SK-N-SH treated with all-trans-retinoic acid at 6 μM for 48 hours (cell line): ENCODE data around the gene CACNA1D.

ENCODE experiments used
- ATAC-seq: fragments of 200-7000 bp; cut with Tn5 transposase; 3 replicates; pipeline ENCODE4 v1.9.1; 2020; ENCODE audit warnings: mild to moderate bottlenecking, moderate library complexity
- ARNTL ChIP-seq: fragments of 450-650 bp; formaldehyde crosslinking; IDR thresholded peaks from 2 replicates; pipeline ENCODE4 v1.5.0; 2020; ENCODE audit warnings: low read depth, mild to moderate bottlenecking, moderate library complexity, borderline replicate concordance
- BACH2 ChIP-seq: fragments of 250-450 bp; sonication (Bioruptor Pico); IDR thresholded peaks from 2 replicates; pipeline ENCODE4 v1.9.0; 2021; ENCODE audit warnings: mild to moderate bottlenecking, borderline replicate concordance
- CSDC2 ChIP-seq: fragments of 250-450 bp; sonication (Bioruptor Pico); IDR thresholded peaks from 2 replicates; pipeline ENCODE4 v1.5.0; 2020; ENCODE audit warnings: mild to moderate bottlenecking, moderate library complexity
- ESRRG ChIP-seq: fragments of 250-450 bp; sonication (Bioruptor Pico); IDR thresholded peaks from 2 replicates; pipeline ENCODE4 v1.6.1; 2021; ENCODE audit warnings: mild to moderate bottlenecking
- GLIS3 ChIP-seq: fragments of 250-450 bp; sonication (Bioruptor Pico); IDR thresholded peaks from 2 replicates; pipeline ENCODE4 v1.5.0; 2020; ENCODE audit warnings: mild to moderate bottlenecking, moderate library complexity
- ISL1 ChIP-seq: fragments of 250-450 bp; sonication (Bioruptor Pico); IDR thresholded peaks from 2 replicates; pipeline ENCODE4 v2.1.2; 2022; ENCODE audit warnings: mild to moderate bottlenecking, moderate library complexity
- OSR1 ChIP-seq: fragments of 250-450 bp; sonication (Bioruptor Pico); IDR thresholded peaks from 2 replicates; pipeline ENCODE4 v1.8.0; 2022; ENCODE audit warnings: moderate library complexity, mild to moderate bottlenecking, inconsistent platforms
- PATZ1 ChIP-seq: fragments of 250-450 bp; sonication (Bioruptor Pico); IDR thresholded peaks from 2 replicates; pipeline ENCODE4 v1.8.0; 2020; ENCODE audit warnings: mild to moderate bottlenecking, moderate library complexity, borderline replicate concordance
- POU6F1 ChIP-seq: fragments of 250-450 bp; sonication (Bioruptor Pico); IDR thresholded peaks from 2 replicates; pipeline ENCODE4 v1.8.0; 2021; ENCODE audit warnings: low read depth, mild to moderate bottlenecking, moderate library complexity, borderline replicate concordance
- PPARA ChIP-seq: fragments of 250-450 bp; sonication (Bioruptor Pico); IDR thresholded peaks from 2 replicates; pipeline ENCODE4 v1.5.0; 2020; ENCODE audit warnings: mild to moderate bottlenecking, borderline replicate concordance
- RARB ChIP-seq: fragments of 250-450 bp; sonication (Bioruptor Pico); IDR thresholded peaks from 2 replicates; pipeline ENCODE4 v1.8.0; 2021; ENCODE audit warnings: mild to moderate bottlenecking, moderate library complexity
- SNAI2 ChIP-seq: fragments of 250-450 bp; sonication (Bioruptor Pico); IDR thresholded peaks from 2 replicates; pipeline ENCODE4 v1.5.0; 2020; ENCODE audit warnings: mild to moderate bottlenecking, moderate library complexity
- TCF4 ChIP-seq: fragments of 250-450 bp; sonication (Bioruptor Pico); IDR thresholded peaks from 2 replicates; pipeline ENCODE4 v1.8.0; 2021; ENCODE audit warnings: mild to moderate bottlenecking, moderate library complexity, borderline replicate concordance
- TOX ChIP-seq: fragments of 250-450 bp; sonication (Bioruptor Pico); IDR thresholded peaks from 2 replicates; pipeline ENCODE4 v1.8.0; 2021; ENCODE audit warnings: mild to moderate bottlenecking, moderate library complexity, borderline replicate concordance
- TSHZ2 ChIP-seq: fragments of 250-450 bp; sonication (Bioruptor Pico); IDR thresholded peaks from 2 replicates; pipeline ENCODE4 v1.5.0; 2020; ENCODE audit warnings: mild to moderate bottlenecking, moderate library complexity
- ZC3H10 ChIP-seq: fragments of 250-450 bp; sonication (Bioruptor Pico); IDR thresholded peaks from 2 replicates; pipeline ENCODE4 v1.5.1; 2021; ENCODE audit warnings: mild to moderate bottlenecking, moderate library complexity
- ZFP3 ChIP-seq: fragments of 250-450 bp; sonication (Bioruptor Pico); IDR thresholded peaks from 2 replicates; pipeline ENCODE4 v1.5.0; 2020; ENCODE audit warnings: mild to moderate bottlenecking, moderate library complexity
- ZFP30 ChIP-seq: fragments of 450-650 bp; formaldehyde crosslinking; IDR thresholded peaks from 2 replicates; pipeline ENCODE4 v1.5.0; 2022; ENCODE audit warnings: mild to moderate bottlenecking, moderate library complexity
- ZNF565 ChIP-seq: fragments of 450-650 bp; formaldehyde crosslinking; conservative IDR thresholded peaks from 2 replicates; pipeline ENCODE4 v1.5.0; 2020; ENCODE audit warnings: low read depth, mild to moderate bottlenecking, moderate library complexity
- ZNF70 ChIP-seq: fragments of 450-650 bp; formaldehyde crosslinking; IDR thresholded peaks from 2 replicates; pipeline ENCODE4 v1.5.0; 2020; ENCODE audit warnings: mild to moderate bottlenecking, moderate library complexity
- ZNF8 ChIP-seq: fragments of 450-650 bp; formaldehyde crosslinking; IDR thresholded peaks from 2 replicates; pipeline ENCODE4 v1.5.0; 2020; ENCODE audit warnings: mild to moderate bottlenecking, moderate library complexity

CACNA1D gene

GRCh38 chr3:53703630-53704362 lies 209.4 kb downstream of the CACNA1D start:
- TF ChIP-seq ISL1 (no peak), BACH2 (no peak), TCF4 (CRISPR knock-in tag) (no peak), ZFP3 (no peak), ZFP30 (CRISPR knock-in tag) (no peak), PPARA (CRISPR knock-in tag) (no peak), GLIS3 (no peak), TSHZ2 (no peak), PATZ1 (CRISPR knock-in tag) (no peak), ZNF565 (CRISPR knock-in tag) (no peak), ARNTL (CRISPR knock-in tag) (no peak)
- ATAC-seq = no peak

- no peak for ATAC-seq
- no peak for TF ChIP-seq POU6F1 (CRISPR knock-in tag)
- TF ChIP-seq CSDC2 (CRISPR knock-in tag) = no peak
- no peak for TF ChIP-seq ZNF70 (CRISPR knock-in tag)
- no peak for TF ChIP-seq ZFP30 (CRISPR knock-in tag)
- TF ChIP-seq RARB (CRISPR knock-in tag) = no peak
- no peak for TF ChIP-seq BACH2
- no peak for TF ChIP-seq TSHZ2
- no peak for TF ChIP-seq TOX (CRISPR knock-in tag)
- TF ChIP-seq PATZ1 (CRISPR knock-in tag) = no peak
- no peak for TF ChIP-seq ARNTL (CRISPR knock-in tag)
Observed at GRCh38 chr3:53704363-53704725, 209.9 kb downstream of the CACNA1D start.

GRCh38 chr3:53705024-53705745 lies 210.8 kb downstream of the CACNA1D start:
- TF ChIP-seq TCF4 (CRISPR knock-in tag) (no peak), ESRRG (CRISPR knock-in tag) (no peak), ZFP3 (no peak), SNAI2 (CRISPR knock-in tag) (no peak), ZNF8 (CRISPR knock-in tag) (no peak), RARB (CRISPR knock-in tag) (no peak), PATZ1 (CRISPR knock-in tag) (no peak), POU6F1 (CRISPR knock-in tag) (no peak), TOX (CRISPR knock-in tag) (no peak), ZC3H10 (CRISPR knock-in tag) (no peak), OSR1 (CRISPR knock-in tag) (no peak), CSDC2 (CRISPR knock-in tag) (no peak)
- ATAC-seq = no peak
